NCI-H345 (cell line): ENCODE measurements around the gene PXMP4.

Experiments used
- DNase-seq: peaks from one replicate; lab custom pipeline; 2025; lab: John Stamatoyannopoulos, UW

PXMP4 gene

DNA sequence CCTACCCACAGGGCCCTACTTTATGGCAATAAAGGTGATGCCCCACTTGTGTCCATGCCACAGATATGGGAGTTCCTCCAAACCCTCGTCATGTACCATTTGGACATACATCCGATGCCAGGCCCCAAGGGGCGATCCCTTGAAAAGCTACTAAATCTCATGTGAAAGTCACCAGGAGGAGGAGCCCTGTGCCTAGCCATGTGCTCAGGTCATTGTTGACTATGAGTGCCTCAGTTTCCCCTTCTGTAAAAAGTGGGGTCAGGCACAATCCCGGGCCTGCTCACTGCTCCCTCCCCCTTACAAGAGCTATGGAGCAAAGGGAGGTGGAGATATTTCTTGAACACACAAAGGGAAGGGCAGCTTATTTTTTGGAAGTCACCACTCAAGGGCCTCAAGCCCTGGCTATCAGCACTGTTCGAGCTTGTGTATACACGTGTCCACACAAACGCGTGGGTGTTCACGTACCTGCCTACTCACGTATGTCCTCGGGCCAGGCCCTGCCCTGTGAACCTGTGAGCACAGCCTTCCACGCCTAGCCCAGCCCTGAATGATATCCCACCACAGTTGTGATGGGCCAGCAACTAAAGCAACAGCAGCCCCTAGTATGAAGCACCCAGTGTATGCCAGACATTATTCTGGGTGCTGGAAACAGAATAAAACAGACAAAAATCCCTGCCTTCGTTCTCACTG, 51.5 kb downstream of the PXMP4 start:
- no peak for DNase-seq

DNA sequence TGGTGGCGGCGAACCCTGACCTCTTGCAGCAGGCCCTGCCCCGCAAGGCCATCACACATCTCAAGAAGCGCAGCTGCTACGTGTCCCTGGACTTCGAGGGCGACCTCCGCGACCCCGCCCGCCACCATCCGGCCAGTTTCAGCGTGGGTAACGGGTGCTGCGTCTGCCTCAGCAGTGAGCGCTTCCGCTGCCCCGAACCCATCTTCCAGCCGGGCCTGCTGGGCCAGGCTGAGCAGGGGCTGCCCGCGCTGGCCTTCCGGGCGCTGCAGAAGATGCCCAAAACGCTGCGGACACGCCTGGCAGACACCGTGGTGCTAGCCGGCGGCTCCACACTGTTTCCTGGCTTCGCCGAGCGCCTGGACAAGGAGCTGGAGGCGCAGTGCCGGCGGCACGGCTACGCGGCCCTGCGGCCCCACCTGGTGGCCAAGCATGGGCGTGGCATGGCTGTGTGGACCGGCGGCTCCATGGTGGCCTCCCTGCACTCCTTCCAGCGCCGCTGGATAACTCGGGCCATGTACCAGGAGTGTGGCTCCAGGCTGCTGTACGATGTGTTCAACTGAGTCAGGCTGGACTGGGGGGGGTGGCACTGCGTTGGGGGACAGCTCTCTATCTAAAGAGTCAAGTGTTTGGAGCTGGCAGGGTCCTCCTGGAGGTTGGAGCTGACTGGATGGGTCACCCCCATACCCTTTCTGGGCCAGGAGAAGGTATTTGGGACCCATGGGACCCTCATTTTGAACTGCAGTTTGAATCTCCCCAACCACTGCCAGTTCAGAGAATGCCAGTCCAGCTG, 52.2 kb downstream of the PXMP4 start:
- DNase-seq = peak; percentile 83

DNA sequence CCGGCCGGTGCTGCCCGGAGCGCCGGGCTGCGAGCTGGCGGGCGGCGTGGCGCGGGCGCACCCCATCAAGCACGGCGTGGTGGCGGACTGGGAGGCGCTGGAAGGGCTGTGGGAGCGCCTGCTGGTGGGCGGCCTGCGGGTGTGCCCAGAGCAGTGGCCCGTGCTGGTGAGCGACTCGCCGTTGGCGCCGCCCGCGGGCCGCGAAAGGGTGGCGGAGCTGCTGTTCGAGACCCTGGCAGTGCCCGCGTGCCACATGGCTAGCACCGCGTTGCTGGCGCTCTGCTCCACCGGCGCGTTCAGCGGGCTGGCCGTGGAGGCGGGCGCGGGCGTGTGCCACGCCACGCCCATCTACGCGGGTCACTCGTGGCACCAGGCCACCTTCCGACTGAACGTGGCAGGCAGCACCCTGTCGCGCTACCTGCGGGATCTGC, 52.9 kb downstream of the PXMP4 start:
- DNase-seq = peak; percentile 53

DNA sequence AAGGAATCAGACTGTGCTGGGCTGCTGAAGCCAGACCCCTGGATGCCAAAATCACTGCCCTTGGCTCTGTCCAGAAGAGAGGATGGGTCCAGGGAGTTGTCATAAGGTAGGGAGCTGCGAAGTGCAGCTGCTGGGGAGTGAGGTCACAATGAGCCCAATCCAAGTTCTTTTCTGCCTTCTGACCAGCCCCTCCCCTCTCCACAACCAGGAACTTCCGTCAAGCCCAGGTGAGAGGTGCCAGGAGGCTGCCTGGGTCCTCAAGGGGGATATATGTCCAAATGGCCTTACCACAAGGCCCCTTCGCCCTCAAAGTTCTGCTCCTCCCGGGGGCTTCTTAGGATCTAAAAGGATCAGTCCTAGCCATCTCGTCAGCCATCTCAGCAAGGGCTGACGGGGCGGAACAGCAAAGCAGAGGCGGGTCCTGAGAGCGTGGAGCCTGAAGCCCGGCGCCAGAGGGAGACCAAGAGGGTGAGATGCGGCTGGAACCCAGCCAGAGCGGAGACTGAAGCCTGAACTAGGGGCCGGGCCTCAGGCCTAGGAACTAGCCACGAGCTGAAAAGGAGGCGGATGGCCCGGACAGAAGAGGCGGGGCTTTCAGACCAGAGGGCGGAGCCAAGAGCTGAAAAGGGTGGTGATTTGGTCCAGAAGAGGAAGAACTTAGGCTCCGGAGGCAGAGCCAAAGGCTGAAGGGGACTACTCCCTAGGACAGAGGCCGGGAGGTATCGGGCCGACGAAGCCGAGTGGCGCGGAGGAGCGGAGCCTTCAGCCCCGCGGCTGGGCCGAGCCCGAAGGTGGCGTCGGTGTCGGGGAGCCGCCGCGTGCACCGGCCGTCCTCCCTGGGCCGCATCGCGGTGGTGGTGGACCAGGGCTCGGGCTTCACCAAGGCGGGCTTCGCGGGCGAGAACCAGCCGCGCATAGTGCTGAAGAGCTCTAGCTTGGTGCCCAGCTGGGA, 53.5 kb downstream of the PXMP4 start, which contains the start of gene ACTL10:
Gene ACTL10, plus strand, starts transcription at position 651 of the 952 bp plus-strand sequence. CDS start 555 bp downstream, outside the sequence.
- DNase-seq = peak; percentile 93

DNA sequence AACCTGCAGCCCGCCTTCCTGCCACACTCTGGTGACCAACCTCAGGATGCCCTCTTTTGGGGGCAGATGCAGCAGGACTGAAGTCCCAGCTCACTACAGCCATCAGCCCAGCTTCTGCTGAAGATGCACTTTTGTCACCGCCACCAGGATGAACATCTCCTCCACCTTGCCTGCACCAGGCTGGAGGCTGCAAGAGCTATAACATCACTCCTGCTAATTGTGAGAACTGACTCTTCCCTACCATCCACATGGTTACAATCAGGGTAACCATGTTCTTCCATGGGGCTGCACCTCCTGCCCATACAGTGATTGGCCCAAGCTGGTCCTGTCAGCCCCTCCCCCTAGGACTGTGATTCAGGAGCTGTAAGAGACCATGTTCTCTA, 55.4 kb downstream of the PXMP4 start:
- no peak for DNase-seq

DNA sequence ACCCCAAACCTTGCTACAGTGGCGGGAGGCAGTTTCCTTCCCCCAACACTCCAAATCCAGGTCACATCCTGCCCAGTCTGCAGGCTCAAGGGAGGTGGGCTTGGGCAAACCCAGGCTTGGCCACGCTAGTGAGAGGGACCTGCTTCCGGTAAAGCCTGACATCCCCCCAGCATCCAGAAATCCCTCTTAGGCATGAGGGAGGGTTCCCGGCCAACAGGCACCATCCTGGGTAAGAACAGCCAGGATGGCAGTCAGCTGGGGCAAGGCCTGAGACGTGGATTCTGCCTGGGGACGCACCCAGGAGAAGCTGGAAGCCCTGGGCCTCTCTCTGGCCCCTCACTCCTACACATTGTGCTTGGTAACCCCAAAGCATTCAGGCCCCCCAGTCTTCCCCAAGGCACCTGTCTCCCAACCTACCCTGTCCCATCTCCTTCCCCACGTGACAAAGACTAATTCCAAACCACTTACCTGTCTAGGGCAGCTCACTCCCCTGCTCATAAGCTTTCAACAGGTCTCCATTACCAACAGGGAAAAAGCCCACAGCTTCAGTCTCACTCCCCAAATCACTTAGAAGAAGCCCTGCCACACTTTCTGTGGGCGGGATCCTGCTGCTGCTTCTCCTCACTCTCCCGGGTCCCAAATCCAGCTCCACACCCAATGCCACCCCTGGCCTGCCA, 55.9 kb downstream of the PXMP4 start:
- no peak for DNase-seq

DNA sequence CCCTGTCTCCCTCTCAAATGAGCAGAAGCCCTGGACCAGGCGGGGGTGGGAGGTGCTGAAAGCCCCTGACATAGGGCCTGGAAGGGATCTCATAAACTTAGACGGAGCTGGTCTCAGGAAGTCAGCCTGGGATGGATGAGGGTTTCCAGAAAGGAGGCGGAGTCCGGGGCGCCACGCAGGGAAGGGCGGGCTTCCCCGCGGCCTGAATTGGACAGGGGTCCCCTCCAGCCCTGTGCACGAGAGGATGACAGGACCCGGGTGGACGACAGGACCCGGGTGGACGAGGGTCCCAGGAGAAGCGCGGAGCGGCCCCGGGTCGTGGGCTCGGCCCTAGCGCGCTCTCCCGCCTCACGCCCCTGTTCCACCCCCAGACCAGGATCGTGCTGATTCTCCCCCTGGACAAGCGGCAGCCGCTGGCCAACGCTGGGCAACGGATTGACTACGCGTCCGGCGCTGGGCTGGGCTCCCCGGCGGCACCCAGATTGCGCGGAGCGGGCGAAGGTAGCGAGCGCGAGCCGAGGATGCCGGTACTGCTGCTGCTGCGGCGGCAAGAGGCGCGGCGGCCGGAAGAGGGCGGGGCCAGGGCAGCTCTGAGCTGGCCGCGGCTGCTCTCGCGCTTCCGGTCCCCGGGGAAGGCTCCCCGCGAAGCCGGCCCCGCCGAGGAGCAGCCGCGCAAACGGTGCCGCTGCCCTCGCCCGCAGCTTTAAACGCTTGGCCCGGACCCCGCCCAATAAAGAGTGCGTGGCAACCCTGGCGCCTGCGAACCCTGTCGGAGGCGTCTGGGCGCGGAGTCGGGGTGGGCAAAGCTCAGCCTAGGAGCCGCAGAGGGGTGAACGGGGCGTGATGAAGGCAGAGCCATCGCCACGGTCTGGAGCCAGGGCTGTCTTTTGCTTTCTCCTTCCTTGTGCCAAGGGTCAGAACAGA, 56.7 kb downstream of the PXMP4 start:
- peak; percentile 92 for DNase-seq

DNA sequence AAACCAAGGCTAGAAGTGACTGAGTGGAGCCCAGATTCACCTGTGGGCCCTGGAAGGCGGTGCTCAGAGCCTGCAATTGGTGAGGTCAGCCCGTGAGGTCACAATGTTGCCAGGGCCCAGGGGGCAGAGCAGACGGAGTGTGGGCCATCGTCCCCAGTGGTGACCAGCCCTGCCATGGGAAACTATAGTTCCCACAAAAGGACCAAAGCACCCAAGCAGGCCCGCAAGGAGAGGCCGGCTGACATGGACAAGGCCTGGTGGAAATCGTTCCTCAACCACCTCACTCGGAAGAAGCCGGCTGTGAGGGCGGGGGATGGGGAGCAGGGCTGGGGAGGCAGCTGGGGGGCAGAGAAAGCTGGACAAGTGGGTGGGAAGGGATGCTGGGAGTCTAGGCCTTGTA, 57.9 kb downstream of the PXMP4 start, which contains the start of gene C20orf144:
Gene C20orf144, plus strand, starts transcription at position 156 of the 400 bp plus-strand sequence. Its CDS starts 19 bp downstream, at position 175.
- no peak for DNase-seq

DNA sequence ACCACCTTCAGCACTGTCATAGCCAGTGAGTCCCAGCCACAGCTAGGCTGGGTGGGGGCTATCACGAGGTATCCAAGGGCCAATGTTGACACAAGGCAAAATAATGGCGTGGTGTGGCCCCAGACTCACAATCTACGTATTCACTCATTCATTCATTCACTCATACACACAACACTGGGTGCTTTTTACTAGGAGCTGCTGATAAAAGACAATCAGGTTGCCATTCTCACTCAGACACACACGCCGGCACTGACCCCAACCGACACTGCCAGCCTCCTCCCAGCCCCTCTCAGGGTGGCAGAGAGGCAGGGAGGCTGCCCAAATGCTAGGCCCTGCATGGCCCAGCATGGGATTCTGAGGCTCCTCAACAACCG, 59.4 kb downstream of the PXMP4 start:
- no peak for DNase-seq

DNA sequence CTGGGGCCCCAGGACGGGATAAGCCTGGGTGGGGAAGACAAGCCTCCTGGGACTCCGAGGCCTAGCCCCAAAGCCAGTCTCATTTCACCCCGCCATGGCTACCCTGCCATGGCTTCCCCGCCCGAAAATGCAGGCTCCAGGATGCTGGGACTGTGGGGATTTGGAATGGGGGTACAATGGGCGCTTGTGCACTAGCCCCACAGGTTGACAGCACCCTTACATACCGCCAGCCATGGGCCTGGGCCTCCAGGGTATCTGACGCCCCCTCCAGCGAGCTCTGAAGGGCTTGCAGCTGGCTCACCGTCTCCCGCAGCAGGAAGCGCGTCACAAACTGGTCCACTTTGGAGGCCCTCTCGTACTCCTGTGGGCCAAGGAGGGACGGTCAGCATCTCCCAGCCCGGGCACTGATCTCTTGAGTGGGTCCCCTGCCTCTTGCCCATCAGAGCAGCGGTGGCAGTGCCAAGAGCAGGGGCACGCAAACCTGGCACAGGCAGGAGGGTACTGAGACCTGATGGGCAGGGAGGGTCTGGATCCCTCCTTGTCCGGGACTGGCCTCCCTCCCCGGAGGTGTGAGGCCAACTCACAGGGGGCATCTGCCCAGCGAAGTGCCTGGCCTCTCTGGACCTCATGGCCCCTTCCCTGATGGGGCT, 60.0 kb downstream of the PXMP4 start:
- no peak for DNase-seq

DNA sequence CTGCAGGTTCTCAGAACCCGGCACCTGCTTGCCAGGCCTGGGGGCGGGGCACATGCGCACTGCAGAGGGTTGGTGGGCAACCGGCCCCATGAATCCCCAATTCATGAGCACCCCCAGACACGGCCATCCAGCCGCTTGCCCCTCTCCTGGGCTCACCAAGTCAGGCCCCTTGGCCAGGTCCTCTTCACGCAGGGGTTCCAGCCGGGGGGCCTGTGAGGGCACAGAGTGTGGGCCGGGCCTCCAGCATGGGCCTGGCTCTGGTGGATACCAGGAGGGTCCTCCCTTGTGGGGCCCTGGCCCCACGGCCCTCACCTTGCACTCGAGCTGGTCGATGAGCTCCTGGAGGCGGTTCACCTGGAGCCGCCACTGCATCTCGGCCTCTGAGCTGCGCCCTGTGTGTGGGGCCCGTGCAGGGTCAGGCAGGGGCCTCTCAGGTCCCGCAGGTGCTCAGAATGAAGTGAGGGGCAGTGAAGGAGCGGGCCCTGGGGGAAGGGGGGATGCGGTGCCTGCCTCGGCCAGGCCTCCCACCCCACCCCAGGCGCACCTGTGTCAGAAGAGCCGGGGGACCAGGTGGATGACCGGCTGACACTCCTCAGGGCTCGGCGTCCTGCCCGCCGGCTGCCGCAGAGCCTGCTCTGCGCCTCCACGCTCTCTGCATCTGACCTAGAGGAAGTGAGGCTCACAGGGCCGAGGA, 60.6 kb downstream of the PXMP4 start:
- no peak for DNase-seq

DNA sequence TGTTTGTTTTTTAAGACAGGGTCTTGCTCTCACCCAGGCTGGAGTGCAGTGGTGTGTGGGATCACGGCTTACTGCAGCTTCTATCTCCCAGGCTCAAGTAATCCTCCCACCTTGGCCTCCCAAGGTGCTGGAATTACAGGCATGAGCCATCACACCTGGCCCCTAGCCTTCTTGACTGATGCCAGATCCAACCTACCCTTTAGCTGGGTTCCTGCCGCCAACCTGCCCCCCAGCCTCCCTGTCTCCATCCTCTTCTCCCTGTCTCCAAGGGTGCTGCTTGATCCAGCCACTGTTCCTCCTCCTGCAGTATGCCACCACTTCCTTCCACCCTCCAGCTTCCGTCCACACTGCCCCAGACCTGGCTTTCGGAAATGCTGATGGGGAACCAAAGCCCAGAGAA, 61.2 kb downstream of the PXMP4 start:
- DNase-seq = no peak

DNA sequence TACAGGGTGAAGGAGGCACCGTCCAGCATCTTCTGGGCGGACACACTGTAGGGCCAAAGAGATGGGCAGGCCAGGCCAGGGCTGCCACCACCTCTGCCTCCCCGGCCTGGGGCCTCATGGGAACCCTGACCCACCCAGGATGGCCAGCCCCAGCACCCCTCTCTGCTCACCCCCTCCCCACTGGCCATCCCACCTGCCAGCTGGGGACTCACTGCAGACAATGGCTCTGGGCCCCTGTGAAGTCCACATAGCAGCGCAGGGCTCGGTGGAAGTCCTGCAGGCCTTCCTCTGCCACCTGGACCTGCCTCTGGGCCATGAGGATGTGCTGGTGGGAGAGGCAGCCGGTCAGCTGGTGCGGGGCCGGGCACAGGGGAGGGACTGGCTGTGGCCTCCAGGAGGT, 61.6 kb downstream of the PXMP4 start:
- DNase-seq = no peak

DNA sequence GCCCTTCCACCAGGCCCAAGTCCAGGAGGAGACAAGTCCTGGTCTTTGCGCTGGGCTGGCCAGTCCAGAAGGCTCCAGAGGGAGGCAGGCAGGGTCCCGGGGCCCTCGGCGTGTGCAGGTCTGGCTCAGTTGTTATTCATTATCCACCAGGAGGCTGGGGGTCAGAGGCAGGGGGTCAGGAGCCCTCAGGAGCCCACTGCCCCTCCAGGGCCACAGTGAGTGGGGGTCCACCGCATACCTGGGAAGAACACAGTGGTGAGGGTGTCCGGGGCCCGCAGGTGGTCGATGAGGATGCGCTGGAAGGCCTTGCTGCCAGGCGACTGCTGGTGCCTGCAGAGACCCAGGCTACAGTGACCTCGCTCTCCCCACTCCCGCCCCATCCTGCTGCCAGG, 62.4 kb downstream of the PXMP4 start:
- no peak for DNase-seq

DNA sequence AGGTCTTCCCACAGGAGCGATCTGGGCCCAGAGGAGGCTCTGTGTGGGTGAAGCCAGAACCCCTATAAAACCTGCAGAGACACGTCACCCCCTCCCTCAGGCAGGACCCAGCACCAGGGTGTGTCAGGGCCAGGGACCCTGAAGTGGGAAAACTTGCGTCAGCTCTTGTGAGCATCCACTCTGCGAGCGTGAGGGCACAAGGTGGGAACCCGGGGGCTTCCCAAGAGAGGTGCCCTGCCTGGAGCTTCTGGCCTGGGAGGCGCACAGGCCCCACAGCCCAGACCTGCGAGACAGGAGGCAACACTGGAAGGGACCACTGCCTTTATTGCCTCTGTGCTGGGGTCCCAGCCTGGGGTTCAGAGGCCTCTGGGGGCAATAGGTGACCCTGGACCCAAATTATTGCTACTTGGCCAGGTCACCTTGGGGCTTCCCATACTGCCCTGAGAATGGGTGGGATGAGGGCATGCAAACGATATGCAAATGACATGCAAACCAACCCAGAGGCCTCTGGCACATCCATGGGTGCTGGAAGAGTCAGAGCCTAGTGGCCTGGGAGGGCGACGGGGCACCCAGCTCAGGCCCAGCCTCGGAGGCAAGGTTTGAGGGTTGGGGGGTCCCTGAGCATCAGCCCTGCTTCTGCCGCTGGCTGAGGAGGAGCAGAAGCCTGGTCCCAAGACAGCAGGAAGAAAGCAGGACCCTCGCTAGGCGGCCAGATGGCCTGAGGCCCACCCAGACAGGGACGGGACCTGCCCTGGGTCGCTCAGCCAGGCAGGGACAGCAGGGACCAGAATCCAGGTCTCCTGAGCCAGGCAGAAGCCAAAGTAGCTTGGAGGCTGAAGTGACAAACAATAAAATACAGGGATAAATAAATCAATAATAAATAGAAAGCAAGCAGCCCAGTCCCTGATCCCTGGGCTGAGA, 63.1 kb downstream of the PXMP4 start:
- no peak for DNase-seq

DNA sequence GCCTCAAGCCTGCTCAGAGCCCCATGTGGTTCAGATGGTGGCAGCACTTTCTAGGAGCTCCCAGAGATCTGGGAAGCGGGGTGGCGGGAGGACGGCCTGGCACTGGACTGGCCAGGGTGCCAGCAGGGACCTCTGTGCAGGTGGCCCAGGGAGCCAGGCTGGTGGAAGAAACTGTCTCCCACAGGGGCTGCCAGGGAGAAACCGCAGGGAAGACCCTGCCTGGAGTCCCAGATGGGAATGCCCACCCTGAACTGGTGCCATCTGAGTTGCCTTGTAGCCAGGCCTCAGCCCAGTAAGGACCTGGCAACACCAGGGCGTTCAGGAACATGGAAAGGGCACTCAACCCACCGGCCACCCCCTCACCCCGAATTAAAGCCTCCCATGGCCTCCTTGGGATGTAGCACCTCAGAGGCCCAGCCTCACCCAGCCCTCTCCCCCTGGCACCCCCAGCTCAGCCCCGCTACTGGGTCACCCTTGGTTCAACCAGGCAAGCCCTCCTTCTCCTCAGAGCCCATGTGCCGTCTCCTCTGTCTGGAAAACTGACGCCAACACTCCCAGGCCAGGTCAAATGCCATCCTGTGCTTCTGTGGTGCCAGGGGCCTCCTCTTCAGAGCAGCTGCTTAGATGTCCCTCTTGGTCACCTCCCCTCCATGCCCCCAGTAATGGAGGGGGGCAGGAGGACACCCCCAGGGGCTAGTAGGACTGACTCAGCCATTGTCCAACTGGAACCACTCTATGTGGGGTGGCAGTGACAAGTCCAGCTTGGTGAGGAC, 63.9 kb downstream of the PXMP4 start:
- DNase-seq = no peak

DNA sequence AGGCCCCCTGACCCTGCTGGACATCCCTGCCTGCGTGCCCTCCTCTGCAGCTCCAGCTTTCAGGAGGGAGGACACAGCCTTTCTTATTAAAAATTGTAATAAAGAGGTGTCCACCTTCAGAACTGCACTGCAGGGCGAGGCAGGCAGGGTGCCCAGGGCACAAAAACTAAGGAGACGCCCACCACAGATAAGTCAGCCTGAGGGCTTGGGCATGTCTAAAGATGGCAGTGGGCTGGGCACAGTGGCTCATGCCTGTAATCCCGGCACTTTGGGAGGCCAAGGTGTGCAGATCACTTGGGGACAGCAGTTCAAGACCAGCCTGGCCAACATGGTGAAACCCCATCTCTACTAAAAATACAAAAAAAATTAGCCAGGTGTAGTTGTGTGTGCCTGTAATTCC, 64.9 kb downstream of the PXMP4 start:
- DNase-seq = no peak
